ENCODE results near the gene NAB1.
"Not testable (repeated sequence)": the region's sequence is repeated elsewhere in the genome, so short reads cannot be mapped to it uniquely, and the experiment has no call there.

The NAB1 gene

DNA sequence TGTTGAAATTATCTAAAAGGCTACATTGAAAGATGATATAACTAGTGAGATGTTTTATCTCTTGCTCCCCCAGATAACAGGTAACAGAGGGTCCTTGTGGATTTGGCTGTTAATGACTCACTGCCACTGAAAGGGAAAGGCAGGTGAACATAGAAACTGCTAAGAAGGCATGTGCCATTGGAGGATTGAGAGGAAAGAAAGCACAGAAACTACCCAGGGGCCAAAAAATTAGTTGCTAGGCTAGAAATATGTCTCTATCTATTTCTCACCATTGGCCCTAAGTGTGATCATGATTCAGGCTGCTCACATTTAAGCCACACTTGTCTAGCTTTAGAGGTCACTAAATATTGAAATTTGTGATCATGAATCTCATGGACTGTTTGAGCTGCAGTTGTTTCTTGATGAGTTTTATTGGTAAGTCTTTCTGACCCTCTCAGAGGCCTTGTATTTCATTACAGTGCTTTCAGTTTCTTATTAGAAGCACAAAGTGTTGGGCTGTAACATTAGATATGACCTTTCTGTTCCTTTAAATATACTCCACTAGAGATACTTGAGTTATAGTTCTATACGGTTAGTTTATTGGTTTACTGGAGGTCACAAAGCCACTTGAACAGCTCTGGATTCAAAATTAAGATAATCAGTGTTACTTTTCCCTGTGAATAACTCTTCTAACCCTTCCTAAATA lies 26.2 kb downstream of the NAB1 start:
- DNase-seq (ENCODE audit: low spot score): no peak

DNA sequence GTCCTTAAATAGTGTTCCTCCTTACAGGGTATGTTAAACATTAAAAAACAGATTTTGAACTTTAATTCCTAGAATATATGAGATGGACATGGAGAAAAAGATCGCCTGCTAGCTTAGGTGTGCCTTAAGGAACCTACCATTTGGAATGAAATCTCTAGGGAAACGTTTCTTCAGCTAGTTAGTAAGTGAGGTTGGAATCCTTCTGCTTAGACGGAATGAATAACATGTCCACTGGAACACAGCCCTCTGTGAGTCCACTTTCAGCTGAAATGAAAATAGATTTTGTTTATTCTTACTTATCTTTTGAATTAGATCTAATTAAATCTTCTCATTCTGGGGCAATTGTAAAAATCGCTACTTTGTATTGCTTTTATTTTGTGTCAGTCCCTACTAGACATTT lies 28.4 kb downstream of the NAB1 start:
- no peak for DNase-seq (ENCODE audit: low spot score)

DNA sequence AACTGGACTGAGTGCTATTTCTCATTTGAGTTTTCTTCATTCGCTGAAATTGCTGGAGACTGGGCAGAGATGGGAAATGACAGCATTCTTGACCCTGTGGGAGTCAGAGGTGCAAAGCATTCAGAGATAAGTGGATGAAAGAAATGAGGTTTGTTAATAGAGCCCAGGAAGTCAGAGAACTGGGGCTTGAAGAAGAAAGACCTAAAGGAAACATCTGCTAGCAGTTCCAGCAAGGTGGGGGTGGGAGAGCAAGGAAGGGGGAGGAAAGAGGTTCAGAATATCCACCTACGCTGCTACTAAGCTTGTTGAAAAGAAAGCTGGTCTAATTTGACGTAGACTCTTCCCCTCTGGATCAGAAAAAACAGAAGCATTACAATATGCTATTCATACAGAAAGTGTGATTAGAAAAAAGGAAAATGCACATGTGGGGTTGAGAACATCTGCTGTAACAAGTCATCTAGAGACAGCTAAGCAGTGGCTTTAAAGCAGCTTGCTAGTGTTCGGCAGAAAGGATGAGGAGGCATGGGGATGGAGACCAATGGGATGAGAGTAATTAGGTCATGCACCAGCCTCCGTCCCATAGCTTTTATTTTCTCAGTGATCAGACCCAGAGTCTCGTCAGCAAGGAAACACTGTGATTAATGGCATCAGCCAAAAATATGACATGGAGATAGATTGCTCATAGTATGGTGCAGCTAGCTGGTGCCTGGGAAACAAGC lies 29.7 kb downstream of the NAB1 start:
- peak; percentile 34 for DNase-seq (ENCODE audit: low spot score)

DNA sequence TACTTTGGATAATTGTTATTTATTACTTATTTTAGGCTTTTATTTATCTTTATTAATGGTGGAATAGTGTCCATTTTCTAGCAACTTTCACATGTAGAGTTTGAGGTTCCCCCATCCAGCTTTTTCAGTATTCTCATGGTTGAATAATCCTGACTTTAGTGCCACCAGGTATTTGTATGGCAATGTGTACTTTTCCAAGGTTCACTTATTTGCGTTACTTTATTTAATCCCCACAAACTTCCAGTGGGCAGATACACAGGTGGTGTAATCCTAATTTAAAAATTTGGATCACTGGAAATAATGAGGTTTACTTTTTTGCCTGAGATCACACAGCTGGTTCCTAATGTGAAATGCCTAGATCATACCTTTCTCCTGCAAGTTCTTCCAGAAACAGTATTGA lies 30.5 kb downstream of the NAB1 start:
- DNase-seq (ENCODE audit: low spot score): no peak

DNA sequence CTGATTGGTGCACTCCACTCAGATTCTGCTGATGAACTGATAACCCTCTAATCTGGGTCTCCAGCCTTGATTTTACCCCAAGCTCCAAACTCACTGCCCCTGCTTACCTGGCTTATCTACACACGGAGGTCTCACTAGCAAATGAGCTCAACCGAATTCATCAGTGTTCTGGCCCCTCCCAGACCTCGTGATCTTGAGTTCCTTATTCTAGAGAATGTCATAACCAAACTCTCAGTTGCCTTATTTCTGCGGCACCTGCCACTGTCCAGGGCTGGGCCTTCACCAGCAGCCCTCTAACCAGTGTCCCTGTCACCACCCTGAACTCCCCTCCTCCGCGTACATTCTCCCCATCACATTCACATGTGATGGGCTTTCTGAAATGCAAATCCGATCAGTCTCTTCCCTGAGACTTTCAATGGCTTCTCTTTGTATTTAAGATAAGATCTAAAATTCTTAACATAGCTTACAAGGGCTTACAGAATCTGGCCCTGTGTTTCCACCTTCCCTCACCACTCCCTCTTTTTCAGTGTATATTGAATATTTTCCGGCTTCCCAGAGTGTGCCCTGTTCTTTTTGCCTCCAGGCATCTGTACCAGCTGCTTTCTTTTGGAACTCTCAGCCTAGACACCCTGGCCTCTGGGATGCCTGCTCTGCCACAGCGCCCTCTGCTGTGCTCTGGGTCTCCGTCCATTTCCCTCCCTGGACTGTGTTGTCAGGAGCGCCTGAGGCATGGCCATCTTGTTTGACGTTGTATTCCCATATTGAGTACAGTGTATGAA lies 31.1 kb downstream of the NAB1 start:
- peak; percentile 56 for DNase-seq (ENCODE audit: low spot score)

DNA sequence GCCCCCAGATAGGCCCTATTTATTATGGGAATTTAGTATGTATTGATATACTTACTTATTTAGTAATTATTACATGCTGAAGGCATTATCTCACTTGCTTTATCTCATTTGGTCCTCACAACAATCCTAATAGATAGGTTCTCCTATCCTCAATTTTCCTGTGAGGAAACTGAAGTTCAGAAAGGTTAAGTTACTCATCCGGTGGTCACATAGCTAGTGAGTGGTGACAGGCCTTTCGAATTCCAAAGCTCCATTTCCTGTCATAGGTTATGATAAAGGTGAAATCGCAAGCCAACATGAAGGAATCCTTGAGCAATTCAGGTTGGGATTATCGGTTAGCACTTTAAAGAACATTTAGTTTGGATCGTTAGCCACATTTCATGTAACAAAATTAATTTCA lies 33.3 kb downstream of the NAB1 start:
- no peak for DNase-seq (ENCODE audit: low spot score)

DNA sequence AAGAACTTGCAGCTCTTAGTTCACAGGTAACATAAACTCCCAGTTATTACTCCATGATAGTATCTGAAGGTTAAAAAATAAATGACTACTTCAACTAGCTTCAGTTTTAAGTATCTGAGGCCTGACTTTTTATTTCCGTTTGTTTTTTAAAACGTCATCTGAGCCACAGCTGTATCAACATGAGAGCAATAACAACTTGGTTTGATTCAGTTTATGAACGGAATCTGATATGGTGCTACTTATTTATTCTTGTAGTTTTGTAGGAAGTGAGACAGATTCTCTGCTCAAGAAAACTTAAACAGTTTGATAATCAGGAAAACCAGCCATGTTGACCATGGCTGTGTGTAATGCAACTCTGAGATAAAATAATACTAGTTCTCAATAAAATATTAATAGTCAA lies 34.9 kb downstream of the NAB1 start:
- no peak for DNase-seq (ENCODE audit: low spot score)

DNA sequence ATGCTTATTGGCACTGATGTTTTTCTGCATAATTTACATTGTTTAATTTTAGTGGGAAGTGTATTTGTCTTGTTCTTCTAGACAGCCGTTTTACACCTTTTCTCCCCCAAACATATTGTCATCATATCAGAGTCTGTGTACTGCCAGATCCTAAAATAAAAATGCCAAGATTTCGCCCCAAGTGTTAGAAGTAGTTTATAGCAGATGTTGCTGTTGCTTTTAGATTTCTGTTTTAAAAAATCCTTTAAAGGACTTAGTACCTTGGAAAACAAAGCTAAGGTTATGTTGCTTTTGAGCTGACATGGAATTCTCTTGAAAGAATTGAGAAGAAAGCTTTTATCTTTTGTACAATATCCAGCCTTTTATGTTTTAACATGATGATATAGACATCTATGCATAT lies 36.0 kb downstream of the NAB1 start:
- no peak for DNase-seq (ENCODE audit: low spot score)

DNA sequence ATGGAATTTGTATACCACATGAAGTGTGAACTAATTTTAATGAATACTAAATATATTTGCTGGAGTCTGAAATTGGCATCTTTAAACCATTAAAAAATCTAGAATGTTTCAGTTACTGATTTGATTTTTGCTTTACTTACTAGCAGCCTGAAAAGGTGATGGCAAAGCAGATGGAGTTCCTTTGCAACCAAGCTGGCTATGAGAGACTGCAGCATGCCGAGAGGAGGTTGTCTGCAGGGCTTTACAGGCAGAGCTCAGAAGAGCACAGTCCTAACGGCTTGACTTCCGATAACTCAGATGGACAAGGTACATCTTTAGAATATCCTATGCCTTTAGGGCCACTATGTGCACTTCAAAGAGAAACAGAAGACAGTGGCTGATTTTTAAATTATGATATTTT lies 36.5 kb downstream of the NAB1 start:
- DNase-seq (ENCODE audit: low spot score): peak; percentile 49

DNA sequence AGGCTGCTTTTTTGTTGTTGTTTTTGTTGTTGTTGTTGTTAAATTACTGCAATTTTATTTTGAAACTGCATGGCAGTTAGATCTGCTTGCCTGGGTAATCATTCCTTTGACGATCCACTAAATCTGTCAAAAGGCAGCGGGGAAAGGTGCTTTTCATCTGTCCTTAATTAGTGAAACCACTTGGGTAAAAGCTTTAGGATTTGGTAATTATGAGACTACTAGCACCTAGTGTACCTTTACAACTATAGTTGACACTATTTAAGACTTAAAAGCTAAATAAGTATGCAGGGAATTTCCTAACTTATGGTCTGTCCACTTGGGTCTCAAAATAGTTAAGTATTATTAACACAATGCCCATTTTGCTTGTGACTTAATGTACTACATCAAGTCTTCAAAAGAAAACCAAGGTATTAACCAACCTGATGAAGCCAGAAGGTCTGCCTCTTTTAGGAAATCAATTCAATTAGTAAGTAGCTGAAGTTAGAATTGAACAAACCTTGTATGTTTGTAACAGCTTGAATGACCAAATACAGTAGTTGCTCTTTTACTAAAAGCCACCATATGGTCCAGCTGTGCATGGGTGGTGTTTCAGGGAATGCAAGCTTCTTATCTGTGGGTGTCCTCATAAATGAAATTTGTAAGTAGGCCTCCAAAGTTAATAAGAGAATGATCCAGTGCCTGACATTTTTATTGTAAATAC lies 44.8 kb downstream of the NAB1 start:
- DNase-seq (ENCODE audit: low spot score): no peak

DNA sequence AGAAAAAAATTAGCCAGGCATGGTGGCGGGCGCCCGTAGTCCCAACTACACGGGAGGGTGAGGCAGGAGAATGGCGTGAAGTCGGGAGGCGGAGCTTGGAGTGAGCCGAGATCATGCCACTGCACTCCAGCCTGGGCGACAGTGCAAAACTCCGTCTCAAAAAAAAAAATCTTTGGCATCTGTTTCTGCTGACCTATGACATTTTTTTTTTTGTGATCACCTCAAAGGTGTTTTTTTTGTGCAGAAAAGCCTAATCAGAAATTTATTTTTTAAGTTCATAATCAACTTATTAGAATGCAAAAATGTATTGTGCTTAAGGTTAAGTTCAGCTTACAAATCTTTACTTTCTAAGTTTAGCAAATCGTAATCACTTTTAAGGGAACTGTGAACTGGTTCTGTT lies 45.6 kb downstream of the NAB1 start:
- DNase-seq (ENCODE audit: low spot score): no peak

DNA sequence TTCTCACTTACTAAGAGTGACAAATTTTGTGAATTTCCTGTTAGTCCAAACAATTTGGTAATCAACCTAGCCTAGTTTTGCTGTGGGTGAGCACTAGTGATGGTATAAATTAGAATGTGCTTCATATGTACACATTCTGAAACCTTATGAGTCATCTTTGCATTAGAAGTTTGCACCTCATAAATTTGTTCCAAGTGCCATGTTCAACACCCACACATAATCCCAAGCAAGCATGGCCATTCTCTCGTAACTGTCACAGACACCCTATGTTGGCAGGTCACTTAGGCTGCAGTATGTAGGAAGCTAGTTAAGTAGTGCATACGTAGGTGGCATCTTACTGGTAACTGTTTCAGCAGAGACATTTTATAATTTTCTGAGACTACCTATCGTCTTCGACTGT lies 46.9 kb downstream of the NAB1 start:
- no peak for DNase-seq (ENCODE audit: low spot score)

DNA sequence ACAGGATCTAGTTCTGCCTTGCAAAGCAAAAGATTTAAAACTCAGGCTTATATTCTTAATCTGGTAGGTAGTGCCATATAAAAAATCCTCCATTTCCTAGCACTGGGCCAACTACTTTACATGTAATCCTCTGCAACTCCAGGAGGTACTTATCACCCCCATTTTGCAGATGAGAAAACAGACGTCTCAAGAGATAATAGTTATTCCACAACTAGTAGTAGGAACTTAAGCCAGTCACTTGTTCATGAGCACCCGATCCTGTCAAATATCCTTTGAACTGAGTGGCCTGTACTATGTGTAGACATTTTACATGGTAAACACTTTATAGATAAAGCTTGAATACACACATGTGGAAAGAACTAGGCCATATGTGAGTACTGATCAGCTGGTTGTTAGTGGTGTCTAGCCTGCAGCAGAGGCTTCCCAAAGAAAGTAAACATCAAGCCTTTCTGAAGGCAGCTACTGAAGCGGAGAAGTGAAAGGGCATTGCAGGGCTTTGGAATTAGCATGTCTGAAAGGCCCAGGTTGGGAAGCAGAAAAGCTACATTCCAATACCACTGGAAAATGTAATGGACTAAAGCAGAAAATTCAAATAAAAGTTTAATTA lies 48.0 kb downstream of the NAB1 start:
- DNase-seq (ENCODE audit: low spot score): no peak

DNA sequence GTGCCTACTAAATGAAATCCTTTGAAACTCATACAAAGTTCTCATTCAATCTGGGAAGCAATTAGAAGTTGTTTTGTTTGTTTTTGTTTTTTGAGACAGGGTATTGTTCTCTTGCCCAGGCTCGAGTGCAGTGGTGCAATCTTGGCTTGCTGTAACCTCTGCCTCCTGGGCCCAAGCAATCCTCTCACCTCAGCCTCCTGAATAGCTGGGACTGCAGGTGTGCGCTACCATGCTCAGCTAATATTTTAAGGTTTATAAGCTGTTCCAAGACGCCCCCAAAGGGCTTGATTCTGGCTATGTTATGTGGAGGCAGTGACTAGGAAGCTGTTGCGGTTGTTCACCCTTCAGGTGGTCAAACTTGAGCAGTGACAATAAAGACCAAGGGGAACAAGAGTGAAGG lies 48.5 kb downstream of the NAB1 start:
- no peak for DNase-seq (ENCODE audit: low spot score)

DNA sequence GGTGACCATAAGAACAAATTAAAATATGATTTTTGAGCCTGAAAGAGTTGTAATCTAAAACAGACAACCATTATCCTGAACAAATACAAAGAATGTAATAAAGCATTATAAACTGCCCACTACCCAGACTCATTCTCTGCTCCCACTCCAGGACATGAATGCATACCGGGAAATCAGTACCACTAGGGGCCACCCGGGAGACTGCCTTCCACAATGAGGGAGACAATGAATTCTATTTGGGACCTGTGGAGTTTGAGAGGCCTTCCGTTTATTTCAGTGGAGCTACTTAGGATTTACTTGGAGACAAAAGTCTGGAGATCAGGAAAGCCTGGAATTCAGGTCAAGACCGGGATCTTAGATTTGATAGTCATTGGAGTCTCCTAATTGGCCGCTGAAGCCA lies 50.0 kb downstream of the NAB1 start:
- no peak for DNase-seq (ENCODE audit: low spot score)

DNA sequence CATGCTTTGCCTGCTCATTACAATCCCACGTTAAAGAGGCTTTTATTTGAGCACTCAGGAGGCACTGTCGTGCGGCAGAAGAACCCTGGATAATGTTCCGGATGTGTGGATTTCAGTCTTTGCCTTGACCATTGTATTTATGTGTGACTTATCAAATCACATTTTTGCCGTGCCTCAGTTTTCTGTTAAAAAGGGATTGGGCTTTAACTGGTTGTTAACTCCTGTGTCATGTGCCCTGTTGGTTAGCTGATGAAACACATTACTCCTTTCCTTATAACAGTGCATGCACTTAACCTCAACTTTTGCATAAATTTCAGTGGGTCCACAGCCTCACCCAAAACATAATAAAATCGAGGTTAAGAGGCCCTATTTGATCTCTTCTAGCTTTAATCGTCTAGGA lies 52.7 kb downstream of the NAB1 start:
- DNase-seq (ENCODE audit: low spot score): no peak

DNA sequence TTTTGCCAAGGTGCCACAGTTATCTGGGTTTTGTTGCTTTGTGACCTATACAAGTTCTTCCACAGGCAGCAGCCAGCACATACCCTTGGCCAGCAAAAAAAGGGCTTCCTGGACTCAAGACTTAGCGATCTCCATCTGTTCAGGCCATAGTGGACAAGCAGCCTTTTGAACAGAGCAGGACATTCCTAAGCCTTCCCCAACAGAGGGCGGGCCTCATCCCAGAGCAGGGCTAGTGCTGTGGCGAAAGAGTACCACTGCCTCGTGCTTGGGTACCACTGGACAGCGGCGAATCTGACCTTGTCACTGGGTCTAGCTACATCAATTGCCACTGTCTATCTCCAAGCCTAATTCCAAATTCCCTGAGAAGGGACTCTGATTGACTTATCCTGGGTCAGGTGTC lies 56.4 kb downstream of the NAB1 start:
- DNase-seq (ENCODE audit: low spot score): no peak

DNA sequence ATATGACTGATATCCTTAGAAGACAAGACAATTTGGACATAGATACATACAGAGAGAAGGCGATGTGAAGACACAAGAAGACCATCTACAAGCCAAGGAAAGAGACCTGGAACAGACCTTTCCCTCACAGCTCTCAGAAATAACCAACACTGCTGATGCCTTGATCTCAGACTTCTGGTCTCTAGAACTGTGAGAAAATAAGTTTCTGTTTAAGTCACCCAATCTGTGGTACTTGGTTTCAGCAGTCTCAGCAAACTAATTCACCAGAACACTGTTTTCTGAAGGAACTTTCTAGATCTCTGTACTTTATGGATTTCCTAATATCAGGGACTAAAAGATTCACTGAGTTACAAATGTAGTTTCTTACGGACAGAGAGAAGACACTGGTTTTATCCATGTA lies 58.8 kb downstream of the NAB1 start:
- no peak for DNase-seq (ENCODE audit: low spot score)

DNA sequence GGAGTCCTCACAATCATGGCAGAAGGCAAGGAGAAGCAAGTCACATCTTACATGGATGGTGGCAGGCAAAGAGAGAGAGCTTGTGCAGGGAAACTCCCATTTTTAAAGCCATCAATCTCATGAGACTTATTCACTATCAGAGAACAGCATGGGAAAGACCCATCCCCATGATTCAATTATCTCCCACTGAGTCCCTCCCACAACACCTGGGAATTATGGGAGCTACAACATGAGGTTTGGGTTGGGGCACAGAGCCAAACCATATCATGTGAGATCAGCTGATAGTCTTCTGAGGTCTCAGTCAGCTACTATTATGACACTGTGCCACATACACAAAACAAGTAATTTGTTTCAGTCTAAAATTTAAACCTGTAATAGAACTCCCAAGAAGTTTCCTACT lies 59.8 kb downstream of the NAB1 start:
- DNase-seq (ENCODE audit: low spot score): not testable (repeated sequence)

DNA sequence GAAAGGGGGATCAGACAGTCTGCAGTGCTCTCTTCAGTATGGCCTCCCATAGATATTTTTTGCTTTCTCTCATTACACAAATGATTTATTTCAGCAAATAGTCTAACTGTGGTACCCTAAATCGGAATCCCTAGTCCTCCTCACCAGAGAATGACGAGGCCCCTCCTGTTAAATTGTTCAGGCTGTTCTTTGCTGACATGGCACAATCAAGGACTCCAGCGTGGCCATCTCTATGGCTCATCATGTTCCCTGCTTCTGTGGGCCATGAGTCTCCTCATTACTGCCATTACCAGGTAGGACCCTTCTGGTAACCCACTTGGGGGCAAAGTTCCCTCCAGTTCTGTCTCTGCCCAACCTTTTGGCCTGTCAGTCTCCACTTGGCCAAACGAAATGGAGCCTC lies 62.2 kb downstream of the NAB1 start:
- no peak for DNase-seq (ENCODE audit: low spot score)

DNA sequence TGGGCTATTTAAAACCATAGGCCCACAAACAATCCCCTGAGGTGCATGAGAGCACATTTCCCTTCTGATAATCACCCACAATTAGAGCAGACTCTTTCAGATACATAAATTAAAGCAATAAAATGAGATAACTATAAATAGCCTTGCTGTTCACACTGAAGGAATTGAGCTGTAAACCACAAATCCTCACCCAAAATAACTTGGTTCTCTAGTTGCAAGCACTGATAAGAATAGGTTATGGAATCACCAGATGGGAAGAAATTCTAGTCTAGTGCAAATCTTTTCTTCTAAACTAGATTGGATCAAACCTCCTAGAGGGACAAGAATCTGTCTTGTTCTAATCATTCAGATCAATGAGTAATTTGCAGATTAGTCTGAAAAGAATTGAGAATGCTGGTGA lies 64.6 kb downstream of the NAB1 start:
- no peak for DNase-seq (ENCODE audit: low spot score)

DNA sequence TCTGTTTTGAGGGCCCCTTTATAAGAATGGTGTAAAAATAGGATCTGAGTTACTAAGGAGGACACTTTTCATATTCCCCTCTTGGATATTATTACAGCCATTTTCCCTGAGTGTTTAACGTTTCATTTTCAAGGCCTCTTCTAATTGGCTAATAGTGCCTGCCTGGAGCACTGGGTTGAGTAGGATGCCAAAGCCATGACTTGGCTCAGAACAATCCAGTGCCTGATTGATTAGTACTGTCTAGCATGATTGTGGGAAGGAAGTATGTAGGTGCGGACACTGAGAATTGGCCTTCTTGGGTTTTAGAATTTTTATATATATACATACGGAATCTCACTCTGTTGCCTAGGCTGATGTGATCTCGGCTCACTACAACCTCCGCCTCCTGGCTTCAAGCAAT lies 66.1 kb downstream of the NAB1 start:
- no peak for DNase-seq (ENCODE audit: low spot score)
